T47D (cell line): Measurements from ENCODE around the gene RSPO4.

Experiments used
- DNase-seq, 2 experiments: peaks; one replicate each; pipeline versions ENCODE4 v3.0.0 to v3.0.0-alpha.2; 2011 to 2012; ENCODE audit warnings: low read depth in 1 of 2, low spot score in 1 of 2
- JUND ChIP-seq: IDR thresholded peaks from 2 replicates; pipeline ENCODE4 v1.6.1; 2012; ENCODE audit warnings: low read depth
- in situ Hi-C: cut with HindIII; loops from 2 replicates; pipeline ENCODE4 v1.10.0; 2016; ENCODE audit warnings: low sequenced_read_pairs, low pct_unique_long_range_greater_than_20kb

The RSPO4 gene

GRCh38 chr20:1019344-1019743, 17.2 kb upstream of the RSPO4 start:
- TF ChIP-seq JUND: no peak
- DNase-seq: no peak
- in situ Hi-C loops: no loop called here

- in situ Hi-C loops: no loop called here
- DNase-seq: no peak
- TF ChIP-seq JUND: no peak
Observed at GRCh38 chr20:1017677-1018076, 15.6 kb upstream of the RSPO4 start.

GRCh38 chr20:1015181-1015580, 13.1 kb upstream of the RSPO4 start:
- TF ChIP-seq JUND: no peak
- in situ Hi-C loops: no loop called here
- DNase-seq: no peak

GRCh38 chr20:1014471-1014870, 12.4 kb upstream of the RSPO4 start:
- TF ChIP-seq JUND: no peak
- peak in 1 of 2 experiments; percentile 4 for DNase-seq
- in situ Hi-C loops: no loop called here

GRCh38 chr20:1013566-1014340, 11.6 kb upstream of the RSPO4 start:
- no peak for TF ChIP-seq JUND
- DNase-seq: no peak
- in situ Hi-C loops: no loop called here

GRCh38 chr20:1012359-1013168, 10.5 kb upstream of the RSPO4 start:
- DNase-seq: no peak
- in situ Hi-C loops: no loop called here
- no peak for TF ChIP-seq JUND

GRCh38 chr20:1010659-1011058, 8.5 kb upstream of the RSPO4 start:
- in situ Hi-C loops: no loop called here
- no peak for DNase-seq
- TF ChIP-seq JUND: no peak

- DNase-seq: peak; percentile 85 to 92
- in situ Hi-C loops: no loop called here
Observed at GRCh38 chr20:1005452-1006027, 3.4 kb upstream of the RSPO4 start.

GRCh38 chr20:1003920-1004697, 2.0 kb upstream of the RSPO4 start:
- TF ChIP-seq JUND: no peak
- in situ Hi-C loops: no loop called here
- DNase-seq: no peak

More at GRCh38 chr20:1005452-1006027, 3.4 kb upstream of the RSPO4 start:
- TF ChIP-seq JUND: no peak

GRCh38 chr20:1002682-1003561, 811 bp upstream of the RSPO4 start:
- DNase-seq: no peak
- no peak for TF ChIP-seq JUND
- in situ Hi-C loops: no loop called here

- TF ChIP-seq JUND: no peak
- in situ Hi-C loops: no loop called here
- DNase-seq: no peak
Observed at GRCh38 chr20:1001116-1001515, 995 bp downstream of the RSPO4 start.
